ENCODE data around the gene SHC2.
"Not testable (repeated sequence)": the region's sequence is repeated elsewhere in the genome, so short reads cannot be mapped to it uniquely, and the experiment has no call there.

The SHC2 gene

GRCh38 chr19:468587-469256 lies 7.9 kb upstream of the SHC2 start:
- no peak for DNase-seq

- DNase-seq = no peak
Observed at GRCh38 chr19:467554-467953, 6.7 kb upstream of the SHC2 start.

- DNase-seq = no peak
Observed at GRCh38 chr19:465056-465816, 4.4 kb upstream of the SHC2 start.

GRCh38 chr19:464208-464545 lies 3.3 kb upstream of the SHC2 start:
- DNase-seq = no peak

- DNase-seq = no peak
Observed at GRCh38 chr19:463483-464207, 2.8 kb upstream of the SHC2 start.

GRCh38 chr19:461721-462551 lies 1.1 kb upstream of the SHC2 start:
- DNase-seq = no peak

GRCh38 chr19:459724-460511 lies 915 bp downstream of the SHC2 start:
- DNase-seq = peak; percentile 86

GRCh38 chr19:458091-459042 lies 2.5 kb downstream of the SHC2 start:
- no peak for DNase-seq

- DNase-seq = no peak
Observed at GRCh38 chr19:457636-458035, 3.2 kb downstream of the SHC2 start.

GRCh38 chr19:456547-457110 lies 4.2 kb downstream of the SHC2 start:
- no peak for DNase-seq

GRCh38 chr19:455851-456546 lies 4.8 kb downstream of the SHC2 start:
- DNase-seq = no peak

GRCh38 chr19:455031-455705 lies 5.7 kb downstream of the SHC2 start:
- DNase-seq = no peak

- DNase-seq = no peak
Observed at GRCh38 chr19:453606-454005, 7.2 kb downstream of the SHC2 start.

- DNase-seq = no peak
Observed at GRCh38 chr19:452829-453228, 8.0 kb downstream of the SHC2 start.

GRCh38 chr19:450912-451481 lies 9.8 kb downstream of the SHC2 start:
- DNase-seq = not testable (repeated sequence)

GRCh38 chr19:449916-450315 lies 10.9 kb downstream of the SHC2 start:
- no peak for DNase-seq

- DNase-seq = peak; percentile 77
Observed at GRCh38 chr19:447816-448560, 12.8 kb downstream of the SHC2 start.

- no peak for DNase-seq
Observed at GRCh38 chr19:447064-447426, 13.8 kb downstream of the SHC2 start.
